Tibial artery (tissue), 4 donors: Measurements from ENCODE around the gene CHRM4.
A peak's percentile ranks its signal among the peaks of the same experiment; 100 is the strongest.
"Not testable (repeated sequence)": the region's sequence is repeated elsewhere in the genome, so short reads cannot be mapped to it uniquely, and the experiment has no call there.

Source experiments
- DNase-seq, 2 donors: peaks; one replicate each; pipeline ENCODE4 v3.0.0-alpha.2; 2019
- H3K27ac ChIP-seq, 2 donors: fragments of 200-600 bp; sonication (generic) in 1 of 2; 1 replicate in 1 of 2; 2 replicates in 1 of 2; pipeline ENCODE4 v1.5.1; 2018 to 2019; ENCODE audit warnings: mild to moderate bottlenecking in 1 of 2
- H3K27me3 ChIP-seq, 2 donors: fragments of 200-600 bp; sonication (generic) in 1 of 2; one replicate each; pipeline versions ENCODE4 v1.5.1 to v1.6.0; 2016 to 2019
- H3K36me3 ChIP-seq, 3 donors: fragments of 200-600 bp; sonication (generic) in 2 of 3; one replicate each; pipeline ENCODE4 v1.5.1; 2016 to 2019; ENCODE audit warnings: mild to moderate bottlenecking in 2 of 3
- H3K4me1 ChIP-seq, 4 donors: fragments of 200-600 bp; sonication (generic) in 2 of 4; 1 replicate in 3 of 4; 2 replicates in 1 of 4; pipeline ENCODE4 v1.5.1; 2016 to 2019
- H3K4me3 ChIP-seq, 2 donors: fragments of 200-600 bp; sonication (generic) in 1 of 2; 1 replicate in 1 of 2; 2 replicates in 1 of 2; pipeline ENCODE4 v1.5.1; 2018 to 2019; ENCODE audit warnings: mild to moderate bottlenecking in 2 of 2
- H3K9me3 ChIP-seq, 3 donors: fragments of 200-600 bp; sonication (generic) in 1 of 3; one replicate each; pipeline ENCODE4 v1.5.1; 2016 to 2019
- CTCF ChIP-seq, 2 experiments: fragments of 200-600 bp in 1 of 2; fragments of 450-650 bp in 1 of 2; IDR thresholded peaks; one replicate each; pipeline ENCODE4 v1.5.1; 2017 to 2019; ENCODE audit warnings: antibody characterized with exemption in 2 of 2, mild to moderate bottlenecking in 1 of 2, moderate library complexity in 1 of 2
- intact Hi-C: fragments of 100-400 bp; cut with DNase I; formaldehyde crosslinking; loops from one replicate; pipeline ENCODE4 v1.15.0; 2023; ENCODE audit warnings: low total_unique reads

Gene CHRM4

GRCh38 chr11:46372086-46372485, 19.5 kb downstream of the CHRM4 start:
- Histone ChIP-seq H3K27me3 (no peaks in the 10 kb centered on the region), H3K9me3 (no peaks in the 10 kb centered on the region), H3K36me3 (peaks cover 27 to 89% (median 70%) of the 10 kb centered on the region in 3 donors), H3K4me1 (peaks cover 0 to 9% (median 8%) of the 10 kb centered on the region in 4 donors), H3K27ac (no peak overlapping the region), H3K4me3 (no peak overlapping the region)
- intact Hi-C loops = no loop called here
- no peak for DNase-seq
- TF ChIP-seq CTCF (IDR thresholded peaks at IDR 0.05) = no peak

GRCh38 chr11:46371262-46371661, 20.3 kb downstream of the CHRM4 start:
- intact Hi-C loops, DNase-seq, H3K4me3 ChIP-seq, H3K27ac ChIP-seq, H3K27me3 ChIP-seq, H3K9me3 ChIP-seq: not testable (repeated sequence)
- H3K36me3 ChIP-seq = peaks cover 27 to 87% (median 61%) of the 10 kb centered on the region in 3 donors
- H3K4me1 ChIP-seq = peaks cover 0 to 11% (median 8%) of the 10 kb centered on the region in 4 donors

- Histone ChIP-seq H3K4me3 (no peak overlapping the region), H3K27ac (no peak overlapping the region), H3K4me1 (peaks cover 0 to 11% (median 8%) of the 10 kb centered on the region in 4 donors), H3K27me3 (no peaks in the 10 kb centered on the region), H3K9me3 (no peaks in the 10 kb centered on the region), H3K36me3 (peaks cover 27 to 77% (median 51%) of the 10 kb centered on the region in 3 donors)
- DNase-seq = no peak
- intact Hi-C loops = no loop called here
- no peak for TF ChIP-seq CTCF (IDR thresholded peaks at IDR 0.05)
These were observed 21.3 kb downstream of the CHRM4 start for GRCh38 chr11:46370253-46370652.

- Histone ChIP-seq H3K9me3 (no peaks in the 10 kb centered on the region), H3K27me3 (no peaks in the 10 kb centered on the region), H3K27ac (no peak overlapping the region), H3K36me3 (peaks cover 21 to 71% (median 45%) of the 10 kb centered on the region in 3 donors), H3K4me3 (no peak overlapping the region), H3K4me1 (peaks cover 0 to 11% (median 9%) of the 10 kb centered on the region in 4 donors)
- no peak for DNase-seq
- intact Hi-C loops = no loop called here
- peak; percentile 59 to 78 for TF ChIP-seq CTCF (IDR thresholded peaks at IDR 0.05)
These were observed 22.0 kb downstream of the CHRM4 start for GRCh38 chr11:46369458-46370152.

GRCh38 chr11:46367916-46368267, 23.7 kb downstream of the CHRM4 start:
- H3K36me3 ChIP-seq = peaks cover 10 to 56% (median 31%) of the 10 kb centered on the region in 3 donors

More at GRCh38 chr11:46367916-46368267, 23.7 kb downstream of the CHRM4 start:
- Histone ChIP-seq H3K9me3 (no peaks in the 10 kb centered on the region), H3K4me3 (no peak overlapping the region), H3K27me3 (no peaks in the 10 kb centered on the region), H3K27ac (no peak overlapping the region), H3K4me1 (peaks cover 0 to 22% (median 16%) of the 10 kb centered on the region in 4 donors)
- TF ChIP-seq CTCF (IDR thresholded peaks at IDR 0.05) = no peak
- intact Hi-C loops = no loop called here
- DNase-seq = no peak
